PFSK-1 (cell line): ENCODE data around the gene DRD4.

ENCODE experiments used
- FOXP2 ChIP-seq: optimal IDR thresholded peaks from 2 replicates; pipeline ENCODE3; 2011; ENCODE audit warnings: borderline replicate concordance, control low read depth, inconsistent platforms; ENCODE audit not compliant: insufficient read depth; ENCODE audit errors: extremely low read length, extremely low read depth
- POLR2AphosphoS5 ChIP-seq: IDR thresholded peaks from 2 replicates; pipeline ENCODE4 v1.6.1; 2012; ENCODE audit warnings: low read depth, mild to moderate bottlenecking, control low read depth, low read length, moderate library complexity
- REST ChIP-seq, 2 experiments: IDR thresholded peaks; 2 replicates each; pipeline versions ENCODE4 v1.6.1 to v1.8.0; 2011 to 2012; ENCODE audit warnings: low read depth in 2 of 2, low read length in 2 of 2, control low read depth in 1 of 2, inconsistent platforms in 1 of 2, mild to moderate bottlenecking in 1 of 2, moderate library complexity in 1 of 2; ENCODE audit not compliant: insufficient read depth in 1 of 2
- SIN3A ChIP-seq: IDR thresholded peaks from 2 replicates; pipeline ENCODE4 v1.6.1; 2012; ENCODE audit warnings: mild to moderate bottlenecking, low read length, moderate library complexity, borderline replicate concordance; ENCODE audit not compliant: insufficient read depth
- TAF1 ChIP-seq: IDR thresholded peaks from 2 replicates; pipeline ENCODE4 v1.6.1; 2012; ENCODE audit warnings: low read length, control low read depth, borderline replicate concordance; ENCODE audit not compliant: insufficient read depth

DRD4 gene

GRCh38 chr11:596374-596773 is 40.7 kb upstream of the DRD4 start:
- TF ChIP-seq REST (IDR thresholded peaks at IDR 0.05; ENCODE audit: insufficient read depth in 1 of 2, low read depth in 2 of 2, low read length in 2 of 2), result no peak
- no peak for TF ChIP-seq SIN3A
- TF ChIP-seq TAF1, result no peak
- TF ChIP-seq POLR2AphosphoS5, result no peak
- no peak for TF ChIP-seq FOXP2

- TF ChIP-seq SIN3A (no peak), REST (IDR thresholded peaks at IDR 0.05; ENCODE audit: insufficient read depth in 1 of 2, low read depth in 2 of 2, low read length in 2 of 2) (no peak), FOXP2 (no peak), TAF1 (no peak), POLR2AphosphoS5 (no peak)
Observed at GRCh38 chr11:597166-597725, 39.8 kb upstream of the DRD4 start.

- TF ChIP-seq SIN3A (no peak), POLR2AphosphoS5 (no peak), REST (IDR thresholded peaks at IDR 0.05; ENCODE audit: insufficient read depth in 1 of 2, low read depth in 2 of 2, low read length in 2 of 2) (no peak), FOXP2 (no peak), TAF1 (no peak)
Observed at GRCh38 chr11:598005-598680, 38.9 kb upstream of the DRD4 start.

GRCh38 chr11:601573-602245 is 35.4 kb upstream of the DRD4 start:
- TF ChIP-seq POLR2AphosphoS5, result no peak
- TF ChIP-seq TAF1, result no peak
- TF ChIP-seq SIN3A, result no peak
- TF ChIP-seq REST (IDR thresholded peaks at IDR 0.05; ENCODE audit: insufficient read depth in 1 of 2, low read depth in 2 of 2, low read length in 2 of 2), result no peak
- TF ChIP-seq FOXP2, result no peak
